ENCODE measurements around the gene RAB5B.
A peak's percentile ranks its signal among the peaks of the same experiment; 100 is the strongest.

The RAB5B gene

GRCh38 chr12:55973599-55974307, at the start of gene RAB5B:
TSS of gene RAB5B (plus strand) at chr12:55974078. CDS start at chr12:55986961, 12,883 bp downstream.
- peak; percentile 100 for DNase-seq

- DNase-seq = no peak
Measured at GRCh38 chr12:55925371-55925770, 48.5 kb upstream of the RAB5B start.

- no peak for DNase-seq
Measured at GRCh38 chr12:55925870-55926737, 47.8 kb upstream of the RAB5B start.

- DNase-seq = peak; percentile 94
Measured at GRCh38 chr12:55926738-55927587, 46.9 kb upstream of the RAB5B start.

- DNase-seq = peak; percentile 79
Measured at GRCh38 chr12:55927588-55928502, 46.0 kb upstream of the RAB5B start, which contains the start of gene PYM1. TSS of gene PYM1 (minus strand) at chr12:55927894. CDS start at chr12:55927761, 133 bp downstream.

- peak; percentile 90 for DNase-seq
Measured at GRCh38 chr12:55929306-55929791, 44.5 kb upstream of the RAB5B start.

- DNase-seq = peak; percentile 81
Measured at GRCh38 chr12:55930771-55931316, 43.0 kb upstream of the RAB5B start, which contains the start of gene DGKA. TSS of gene DGKA (plus strand) at chr12:55931162. CDS start at chr12:55936504, 5,342 bp downstream.

- DNase-seq = no peak
Measured at GRCh38 chr12:55931317-55931779, 42.5 kb upstream of the RAB5B start.

- peak; percentile 40 for DNase-seq
Measured at GRCh38 chr12:55931780-55932550, 41.9 kb upstream of the RAB5B start.

GRCh38 chr12:55932551-55932910, 41.3 kb upstream of the RAB5B start:
- DNase-seq = peak; percentile 75

- peak; percentile 50 for DNase-seq
Measured at GRCh38 chr12:55933169-55933798, 40.6 kb upstream of the RAB5B start.

GRCh38 chr12:55933799-55934742, 39.8 kb upstream of the RAB5B start:
- no peak for DNase-seq

GRCh38 chr12:55934773-55935172, 39.1 kb upstream of the RAB5B start:
- DNase-seq = no peak

GRCh38 chr12:55935738-55936151, 38.1 kb upstream of the RAB5B start:
- no peak for DNase-seq

GRCh38 chr12:55937981-55938380, 35.9 kb upstream of the RAB5B start:
- DNase-seq = no peak

- DNase-seq = no peak
Measured at GRCh38 chr12:55938826-55939501, 34.9 kb upstream of the RAB5B start.

GRCh38 chr12:55940065-55940732, 33.7 kb upstream of the RAB5B start:
- peak; percentile 83 for DNase-seq

All from CD4-positive, alpha-beta T cell treated with Interleukin-15 for 1 hour (primary cell).